ENCODE measurements around the gene DDX25. TPM values are rescaled to one million over a fixed set of nuclear protein-coding genes. Genes with fewer than 3 reads are reported as not detected.

DDX25 gene
- total and polyA plus RNA-seq, 4 experiments from 2014 or later = not detected

DNA sequence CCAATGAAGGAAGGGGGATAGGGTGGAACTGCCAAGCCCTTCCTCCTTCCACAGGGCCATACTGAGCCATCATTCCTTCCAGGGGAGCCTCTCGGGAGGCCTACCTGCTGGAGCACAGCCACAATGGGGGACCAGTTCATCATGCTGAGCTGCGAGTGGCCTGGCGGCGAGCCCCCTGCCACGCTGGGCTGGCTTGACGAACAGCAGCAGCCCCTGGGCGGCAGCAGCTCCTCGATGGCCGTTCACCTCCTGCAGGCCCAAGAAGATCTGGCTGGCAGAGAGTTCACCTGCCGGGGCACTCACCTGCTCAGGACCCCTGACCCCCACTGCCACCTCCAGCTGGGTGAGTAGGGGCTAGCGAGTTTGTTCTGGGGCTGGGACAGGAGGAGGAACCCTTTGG is 47.4 kb downstream of the DDX25 start:
- ChIA-PET CTCF (ENCODE audit: partially characterized antibody) (no interaction called here), POLR2A (ENCODE audit: partially characterized antibody) (no interaction called here)
- Histone ChIP-seq H3K9me3 (ENCODE audit: control insufficient read depth in 1 of 2, low read length in 2 of 2) (no peaks in the 10 kb centered on the region), H3K27ac (ENCODE audit: low read depth, low read length) (no peak overlapping the region), H3K27me3 (ENCODE audit: insufficient read depth, low read length) (no peaks in the 10 kb centered on the region), H3K4me3 (ENCODE audit: low read length in 2 of 2) (no peak overlapping the region), H3K36me3 (ENCODE audit: insufficient read depth, low read length) (no peaks in the 10 kb centered on the region), H3K4me1 (ENCODE audit: insufficient read depth, low read length) (no peaks in the 10 kb centered on the region)
- intact Hi-C loops (cut with micrococcal nuclease) = no loop called here
- Mint-ChIP-seq H3K27ac (no peak overlapping the region), H3K27me3 (peaks cover 2 to 3% of the 10 kb centered on the region in 2 donors), H3K9me3 (no peaks in the 10 kb centered on the region), H3K4me3 (no peak overlapping the region), H3K4me1 (no peaks in the 10 kb centered on the region), H3K36me3 (no peaks in the 10 kb centered on the region)
- no peak for DNase-seq

DNA sequence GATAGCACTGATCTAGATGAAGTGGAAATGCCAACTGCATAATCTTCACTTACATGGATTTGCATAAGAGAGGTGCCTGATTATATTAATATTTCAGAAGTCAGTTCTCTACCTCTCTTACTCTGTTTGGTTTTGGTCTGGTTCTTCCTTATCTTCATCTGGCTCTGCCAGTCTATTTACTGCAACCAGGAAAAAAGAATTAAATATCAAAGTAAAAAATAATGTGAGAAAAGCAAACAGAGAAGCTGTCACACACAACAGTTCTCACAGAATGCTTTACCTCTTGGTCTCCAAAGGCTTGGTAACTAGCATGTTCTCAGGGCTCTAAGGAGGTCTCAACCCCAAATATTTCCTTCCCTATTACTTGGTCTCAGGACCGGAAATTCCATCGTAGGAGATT is 48.3 kb downstream of the DDX25 start:
- no peaks in the 10 kb centered on the region for H3K36me3 ChIP-seq (ENCODE audit: insufficient read depth, low read length)
- H3K27me3 ChIP-seq (ENCODE audit: insufficient read depth, low read length) = no peaks in the 10 kb centered on the region
- Mint-ChIP-seq H3K4me1 (peaks cover under 1 to 1% (median 1%) of the 10 kb centered on the region in 4 donors), H3K27me3 (peaks cover 2 to 3% of the 10 kb centered on the region in 2 donors), H3K36me3 (no peaks in the 10 kb centered on the region), H3K9me3 (no peaks in the 10 kb centered on the region), H3K4me3 (no peak overlapping the region), H3K27ac (no peak overlapping the region)
- no peaks in the 10 kb centered on the region for H3K4me1 ChIP-seq (ENCODE audit: insufficient read depth, low read length)
- H3K27ac ChIP-seq (ENCODE audit: low read depth, low read length) = no peak overlapping the region
- ChIA-PET POLR2A (ENCODE audit: partially characterized antibody) (no interaction called here), CTCF (ENCODE audit: partially characterized antibody) (interaction anchor here (1.3 kb wide), 1 partner anchor 9 kb away, joined by 3 read pairs; no protein-coding TSS in a partner anchor)
- no peak for DNase-seq
- intact Hi-C loops (cut with micrococcal nuclease) = no loop called here
- no peak overlapping the region for H3K4me3 ChIP-seq (ENCODE audit: low read length in 2 of 2)
- no peaks in the 10 kb centered on the region for H3K9me3 ChIP-seq (ENCODE audit: control insufficient read depth in 1 of 2, low read length in 2 of 2)

DNA sequence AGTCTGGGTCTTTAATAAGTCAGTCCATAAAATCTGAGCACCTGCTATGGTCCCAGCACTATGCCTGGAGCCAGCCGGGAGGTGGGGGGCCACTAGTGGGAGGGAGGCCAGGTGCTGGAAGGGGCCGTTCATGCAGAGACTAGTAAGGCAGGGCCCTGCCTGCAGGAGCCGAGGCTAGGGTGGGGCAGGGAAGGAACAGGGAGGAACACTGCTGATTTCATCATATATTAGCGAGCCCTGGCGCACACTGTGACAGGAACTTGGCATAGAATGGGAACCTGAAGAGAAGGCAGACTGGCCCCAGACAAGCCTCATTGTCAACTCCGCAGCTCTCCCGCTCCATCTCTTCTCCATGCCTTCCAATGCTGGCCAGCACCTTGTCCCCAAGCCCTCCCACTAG is 48.7 kb downstream of the DDX25 start:
- no peak overlapping the region for H3K27ac Mint-ChIP-seq
- H3K27me3 ChIP-seq (ENCODE audit: insufficient read depth, low read length) = no peaks in the 10 kb centered on the region
- no peaks in the 10 kb centered on the region for H3K4me1 ChIP-seq (ENCODE audit: insufficient read depth, low read length)
- no peak for DNase-seq
- peaks cover 2 to 3% of the 10 kb centered on the region in 2 donors for H3K27me3 Mint-ChIP-seq
- H3K27ac ChIP-seq (ENCODE audit: low read depth, low read length) = no peak overlapping the region
- H3K4me1 Mint-ChIP-seq = peaks cover 3 to 6% (median 4%) of the 10 kb centered on the region in 4 donors
- H3K9me3 Mint-ChIP-seq = no peaks in the 10 kb centered on the region
- POLR2A ChIA-PET (ENCODE audit: partially characterized antibody) = no interaction called here
- H3K36me3 Mint-ChIP-seq = no peaks in the 10 kb centered on the region
- no peaks in the 10 kb centered on the region for H3K36me3 ChIP-seq (ENCODE audit: insufficient read depth, low read length)
- intact Hi-C loops (cut with micrococcal nuclease) = no loop called here
- no peak overlapping the region for H3K4me3 Mint-ChIP-seq
- H3K4me3 ChIP-seq (ENCODE audit: low read length in 2 of 2) = no peak overlapping the region
- CTCF ChIA-PET (ENCODE audit: partially characterized antibody) = interaction anchor here (1.3 kb wide), 1 partner anchor 10 kb away, joined by 3 read pairs; no protein-coding TSS in a partner anchor
- no peaks in the 10 kb centered on the region for H3K9me3 ChIP-seq (ENCODE audit: control insufficient read depth in 1 of 2, low read length in 2 of 2)

DNA sequence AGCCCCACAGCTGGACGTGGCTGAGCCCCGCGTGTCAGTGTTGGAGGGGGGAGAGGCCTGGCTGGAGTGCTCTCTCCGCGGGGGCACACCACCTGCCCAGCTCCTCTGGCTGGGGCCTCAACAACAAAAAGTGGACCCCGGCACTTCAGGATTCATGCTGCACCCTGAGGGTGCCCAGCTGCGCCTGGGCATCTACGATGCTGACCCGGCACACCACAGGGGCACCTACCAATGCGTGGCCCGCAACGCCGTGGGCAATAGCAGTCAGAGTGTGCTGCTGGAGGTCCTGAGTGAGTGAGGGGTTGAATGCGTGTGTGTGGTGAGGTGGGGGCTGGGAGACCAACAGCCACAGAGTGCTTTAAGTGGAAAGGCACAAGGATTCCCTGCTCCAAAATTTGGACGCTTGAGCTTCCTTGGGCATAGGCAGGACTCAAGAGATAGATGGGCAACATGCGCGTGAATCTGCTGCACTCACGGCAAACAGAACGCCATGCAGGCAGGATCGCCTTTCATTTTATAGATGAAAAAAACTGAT is 49.2 kb downstream of the DDX25 start:
- Mint-ChIP-seq H3K36me3 (no peaks in the 10 kb centered on the region), H3K4me1 (peaks cover 3 to 6% (median 4%) of the 10 kb centered on the region in 4 donors), H3K4me3 (no peak overlapping the region), H3K9me3 (no peaks in the 10 kb centered on the region), H3K27me3 (peaks cover 2 to 3% of the 10 kb centered on the region in 2 donors), H3K27ac (no peak overlapping the region)
- no peak for DNase-seq
- Histone ChIP-seq H3K4me3 (ENCODE audit: low read length in 2 of 2) (no peak overlapping the region), H3K4me1 (ENCODE audit: insufficient read depth, low read length) (no peaks in the 10 kb centered on the region), H3K9me3 (ENCODE audit: control insufficient read depth in 1 of 2, low read length in 2 of 2) (no peaks in the 10 kb centered on the region), H3K27ac (ENCODE audit: low read depth, low read length) (no peak overlapping the region), H3K36me3 (ENCODE audit: insufficient read depth, low read length) (no peaks in the 10 kb centered on the region), H3K27me3 (ENCODE audit: insufficient read depth, low read length) (no peaks in the 10 kb centered on the region)
- POLR2A ChIA-PET (ENCODE audit: partially characterized antibody) = no interaction called here
- intact Hi-C loops (cut with micrococcal nuclease) = no loop called here
- CTCF ChIA-PET (ENCODE audit: partially characterized antibody) = interaction anchor here (1.3 kb wide), 1 partner anchor 10 kb away, joined by 3 read pairs; no protein-coding TSS in a partner anchor

DNA sequence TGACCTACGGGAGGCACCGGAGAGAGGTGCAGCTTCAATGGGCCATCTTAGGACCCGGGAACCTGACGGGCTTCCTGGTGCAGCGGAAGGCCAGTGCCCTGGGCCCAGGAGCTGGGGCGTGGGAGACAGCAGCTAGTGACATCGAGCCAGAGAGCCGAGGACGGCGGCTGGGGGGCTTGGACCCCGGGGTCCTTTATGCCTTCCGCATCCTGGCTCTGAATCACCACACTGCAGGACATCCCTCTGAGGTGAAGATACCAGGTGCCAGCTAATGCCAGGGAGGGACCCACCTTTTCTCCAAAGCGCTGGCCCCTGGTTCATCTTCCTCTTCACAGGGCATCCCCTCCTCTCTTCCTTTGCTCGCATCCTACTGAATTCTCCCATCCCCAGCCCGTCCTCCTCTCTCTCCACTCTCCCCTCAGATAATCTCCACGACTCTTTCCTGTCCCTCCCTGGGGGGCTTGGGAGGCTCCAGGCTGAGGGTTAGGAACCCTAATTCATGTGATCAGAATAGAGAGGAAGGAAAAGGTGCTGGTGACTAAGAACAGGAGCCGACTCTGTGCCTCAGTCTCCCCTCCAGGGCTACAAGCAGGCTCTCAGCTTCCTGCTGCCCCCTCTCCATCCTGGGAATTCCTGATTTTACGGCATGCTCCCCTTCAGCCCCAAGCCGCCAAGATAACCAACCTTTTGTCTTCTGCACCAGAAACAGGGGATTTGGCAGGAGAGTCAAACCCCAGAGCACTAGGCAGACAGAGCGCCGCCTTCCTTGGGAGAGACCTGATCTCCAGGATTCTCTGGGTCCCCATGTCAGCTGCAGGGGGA is 50.0 kb downstream of the DDX25 start:
- H3K4me3 ChIP-seq (ENCODE audit: low read length in 2 of 2) = no peak overlapping the region
- H3K27ac ChIP-seq (ENCODE audit: low read depth, low read length) = no peak overlapping the region
- CTCF ChIA-PET (ENCODE audit: partially characterized antibody) = interaction anchor here (1.3 kb wide), 1 partner anchor 11 kb away, joined by 3 read pairs; no protein-coding TSS in a partner anchor
- no peaks in the 10 kb centered on the region for H3K27me3 ChIP-seq (ENCODE audit: insufficient read depth, low read length)
- DNase-seq = no peak
- no peaks in the 10 kb centered on the region for H3K4me1 ChIP-seq (ENCODE audit: insufficient read depth, low read length)
- Mint-ChIP-seq H3K9me3 (no peaks in the 10 kb centered on the region), H3K4me1 (peaks cover 3 to 6% (median 4%) of the 10 kb centered on the region in 4 donors), H3K36me3 (no peaks in the 10 kb centered on the region), H3K27ac (no peak overlapping the region), H3K4me3 (no peak overlapping the region), H3K27me3 (peaks cover 2 to 3% of the 10 kb centered on the region in 2 donors)
- H3K36me3 ChIP-seq (ENCODE audit: insufficient read depth, low read length) = no peaks in the 10 kb centered on the region
- no peaks in the 10 kb centered on the region for H3K9me3 ChIP-seq (ENCODE audit: control insufficient read depth in 1 of 2, low read length in 2 of 2)
- intact Hi-C loops (cut with micrococcal nuclease) = no loop called here
- POLR2A ChIA-PET (ENCODE audit: partially characterized antibody) = no interaction called here

DNA sequence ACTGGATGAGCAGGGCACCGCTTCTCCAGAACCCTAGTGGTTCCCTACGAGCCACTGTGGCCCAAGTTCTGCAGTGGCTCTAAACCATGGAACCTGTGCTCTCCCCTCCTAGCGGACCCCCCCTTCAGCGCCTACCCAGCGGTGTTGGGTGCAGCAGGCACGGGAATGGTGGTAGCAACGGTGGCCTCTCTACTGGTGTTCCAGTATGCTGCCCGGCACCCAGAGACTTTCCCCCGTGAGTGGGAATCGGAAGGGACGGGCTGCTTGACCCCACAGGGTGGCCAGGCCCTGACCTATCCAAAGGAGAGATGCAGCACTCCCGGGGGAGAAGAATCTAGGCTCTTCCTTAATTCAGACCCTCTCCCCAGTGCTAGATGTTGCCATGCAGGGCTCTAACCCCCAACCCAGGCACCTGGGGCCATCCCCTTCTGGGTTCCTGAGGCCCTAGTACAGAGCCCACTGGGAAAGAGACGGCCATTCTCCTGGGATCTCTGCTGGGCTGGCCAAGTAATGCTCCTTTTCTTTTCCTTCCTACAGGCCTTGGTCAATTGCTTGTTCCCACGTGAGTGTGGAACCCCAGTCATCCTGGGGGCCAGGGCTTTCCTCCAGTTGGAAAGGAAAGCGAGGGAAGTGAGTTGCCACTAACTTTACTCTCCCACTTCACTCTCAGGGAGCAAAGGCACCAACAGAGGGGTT is 50.8 kb downstream of the DDX25 start:
- no peak overlapping the region for H3K27ac Mint-ChIP-seq
- H3K4me1 ChIP-seq (ENCODE audit: insufficient read depth, low read length) = no peaks in the 10 kb centered on the region
- H3K4me3 Mint-ChIP-seq = no peak overlapping the region
- POLR2A ChIA-PET (ENCODE audit: partially characterized antibody) = no interaction called here
- intact Hi-C loops (cut with micrococcal nuclease) = no loop called here
- H3K27me3 ChIP-seq (ENCODE audit: insufficient read depth, low read length) = no peaks in the 10 kb centered on the region
- CTCF ChIA-PET (ENCODE audit: partially characterized antibody) = no interaction called here
- H3K36me3 ChIP-seq (ENCODE audit: insufficient read depth, low read length) = no peaks in the 10 kb centered on the region
- H3K27ac ChIP-seq (ENCODE audit: low read depth, low read length) = no peak overlapping the region
- DNase-seq = no peak
- H3K4me1 Mint-ChIP-seq = peaks cover 3 to 6% (median 4%) of the 10 kb centered on the region in 4 donors
- peaks cover 2 to 3% of the 10 kb centered on the region in 2 donors for H3K27me3 Mint-ChIP-seq
- no peaks in the 10 kb centered on the region for H3K9me3 ChIP-seq (ENCODE audit: control insufficient read depth in 1 of 2, low read length in 2 of 2)
- no peaks in the 10 kb centered on the region for H3K36me3 Mint-ChIP-seq
- no peak overlapping the region for H3K4me3 ChIP-seq (ENCODE audit: low read length in 2 of 2)
- no peaks in the 10 kb centered on the region for H3K9me3 Mint-ChIP-seq

DNA sequence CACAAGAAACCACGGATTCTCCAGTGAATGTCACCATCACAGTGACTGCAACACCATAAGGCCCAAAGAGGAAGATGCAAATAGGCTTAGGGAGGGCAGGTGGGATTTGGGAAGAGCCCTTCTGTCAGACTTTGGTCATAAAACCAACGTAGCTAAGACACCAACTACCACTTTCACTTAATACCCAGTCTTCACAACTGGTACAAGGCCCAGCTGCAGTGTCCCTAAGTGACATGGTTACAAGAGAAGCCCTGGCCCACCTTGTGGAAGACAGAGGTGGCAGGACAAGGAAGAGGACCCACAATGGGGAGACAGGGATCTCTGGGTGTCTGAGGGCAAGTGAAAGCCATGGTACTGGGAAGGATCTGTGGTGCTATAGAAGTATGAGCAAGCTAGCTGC is 51.5 kb downstream of the DDX25 start:
- Mint-ChIP-seq H3K4me1 (peaks cover 3 to 6% (median 4%) of the 10 kb centered on the region in 4 donors), H3K4me3 (no peak overlapping the region), H3K27ac (no peak overlapping the region), H3K9me3 (no peaks in the 10 kb centered on the region), H3K27me3 (peaks cover 2 to 3% of the 10 kb centered on the region in 2 donors), H3K36me3 (no peaks in the 10 kb centered on the region)
- no peaks in the 10 kb centered on the region for H3K27me3 ChIP-seq (ENCODE audit: insufficient read depth, low read length)
- no peaks in the 10 kb centered on the region for H3K9me3 ChIP-seq (ENCODE audit: control insufficient read depth in 1 of 2, low read length in 2 of 2)
- no peak overlapping the region for H3K27ac ChIP-seq (ENCODE audit: low read depth, low read length)
- no peaks in the 10 kb centered on the region for H3K36me3 ChIP-seq (ENCODE audit: insufficient read depth, low read length)
- intact Hi-C loops (cut with micrococcal nuclease) = no loop called here
- no peak overlapping the region for H3K4me3 ChIP-seq (ENCODE audit: low read length in 2 of 2)
- ChIA-PET CTCF (ENCODE audit: partially characterized antibody) (no interaction called here), POLR2A (ENCODE audit: partially characterized antibody) (no interaction called here)
- H3K4me1 ChIP-seq (ENCODE audit: insufficient read depth, low read length) = no peaks in the 10 kb centered on the region
- DNase-seq = no peak

All from CD4-positive, alpha-beta memory T cell (primary cell).